GM21786 (cell line): ENCODE results near the gene TRIM74.
"Not testable (repeated sequence)": the region's sequence is repeated elsewhere in the genome, so short reads cannot be mapped to it uniquely, and the experiment has no call there.

Source experiments
- ATAC-seq: cut with Tn5 transposase; IDR thresholded peaks from one replicate; pipeline ENCODE4 v1.9.1; 2021; ENCODE audit not compliant: unreplicated experiment

Gene TRIM74

GRCh38 chr7:72968980-72969516, at the start of gene TRIM74:
TSS of gene TRIM74 (minus strand) at chr7:72969466. CDS start at chr7:72966157, 3,309 bp downstream.
- not testable (repeated sequence) for ATAC-seq

GRCh38 chr7:73006491-73006890, 37.2 kb upstream of the TRIM74 start:
- not testable (repeated sequence) for ATAC-seq

GRCh38 chr7:73005693-73006447, 36.6 kb upstream of the TRIM74 start:
- peak; percentile 77 for ATAC-seq

GRCh38 chr7:73005356-73005692, 36.1 kb upstream of the TRIM74 start:
- ATAC-seq, result peak; percentile 78

GRCh38 chr7:72997887-72998468, 28.7 kb upstream of the TRIM74 start:
- ATAC-seq, result not testable (repeated sequence)

- not testable (repeated sequence) for ATAC-seq
These were observed 28.2 kb upstream of the TRIM74 start for GRCh38 chr7:72997447-72997846.

- not testable (repeated sequence) for ATAC-seq
These were observed 26.2 kb upstream of the TRIM74 start for GRCh38 chr7:72995484-72995883.

GRCh38 chr7:72990146-72990913, 21.1 kb upstream of the TRIM74 start:
- ATAC-seq, result not testable (repeated sequence)

GRCh38 chr7:72982084-72982483, 12.8 kb upstream of the TRIM74 start:
- ATAC-seq, result not testable (repeated sequence)

- not testable (repeated sequence) for ATAC-seq
These were observed 11.1 kb upstream of the TRIM74 start for GRCh38 chr7:72980382-72980781.

GRCh38 chr7:72976434-72976833, 7.2 kb upstream of the TRIM74 start:
- ATAC-seq, result not testable (repeated sequence)

- not testable (repeated sequence) for ATAC-seq
These were observed 6.5 kb upstream of the TRIM74 start for GRCh38 chr7:72975656-72976286.

- ATAC-seq, result not testable (repeated sequence)
These were observed 5.5 kb upstream of the TRIM74 start for GRCh38 chr7:72974781-72975180.

GRCh38 chr7:72971505-72971904, 2.2 kb upstream of the TRIM74 start:
- not testable (repeated sequence) for ATAC-seq

- ATAC-seq, result not testable (repeated sequence)
These were observed 422 bp upstream of the TRIM74 start for GRCh38 chr7:72969688-72970087.

- ATAC-seq, result not testable (repeated sequence)
These were observed 2.4 kb downstream of the TRIM74 start for GRCh38 chr7:72966892-72967291.

GRCh38 chr7:72965186-72965975, 3.9 kb downstream of the TRIM74 start:
- peak; percentile 61 for ATAC-seq

- ATAC-seq, result not testable (repeated sequence)
These were observed 6.2 kb downstream of the TRIM74 start for GRCh38 chr7:72963056-72963455.

- ATAC-seq, result not testable (repeated sequence)
These were observed 8.0 kb downstream of the TRIM74 start for GRCh38 chr7:72961346-72961650.

GRCh38 chr7:72960626-72961345, 8.5 kb downstream of the TRIM74 start:
- not testable (repeated sequence) for ATAC-seq
